ENCODE results near the gene ASB4.
A peak's percentile ranks its signal among the peaks of the same experiment; 100 is the strongest.

GRCh38 chr7:95491634-95492314, 6.0 kb downstream of the ASB4 start:
- TF ChIP-seq CTCF (IDR thresholded peaks at IDR 0.05) (peak in 1 of 6 experiments; percentile 6), POLR2A (IDR thresholded peaks at IDR 0.05) (no peak)

Measured in adrenal gland (tissue), 5 donors.